Measurements from ENCODE around the gene COL16A1. TPM values are rescaled to one million over a fixed set of nuclear protein-coding genes. Genes with fewer than 3 reads are reported as not detected.

Gene COL16A1
- total RNA-seq (100 to 1,000 TPM in 2 of 4 donors, 10 to 100 TPM in 2; 43.1 to 271 (median 98.8) TPM), polyA plus RNA-seq (10 to 100 TPM in 1 of 3 donors, 1 to 10 TPM in 2; 4.6 to 23.4 (median 4.8) TPM)

DNA sequence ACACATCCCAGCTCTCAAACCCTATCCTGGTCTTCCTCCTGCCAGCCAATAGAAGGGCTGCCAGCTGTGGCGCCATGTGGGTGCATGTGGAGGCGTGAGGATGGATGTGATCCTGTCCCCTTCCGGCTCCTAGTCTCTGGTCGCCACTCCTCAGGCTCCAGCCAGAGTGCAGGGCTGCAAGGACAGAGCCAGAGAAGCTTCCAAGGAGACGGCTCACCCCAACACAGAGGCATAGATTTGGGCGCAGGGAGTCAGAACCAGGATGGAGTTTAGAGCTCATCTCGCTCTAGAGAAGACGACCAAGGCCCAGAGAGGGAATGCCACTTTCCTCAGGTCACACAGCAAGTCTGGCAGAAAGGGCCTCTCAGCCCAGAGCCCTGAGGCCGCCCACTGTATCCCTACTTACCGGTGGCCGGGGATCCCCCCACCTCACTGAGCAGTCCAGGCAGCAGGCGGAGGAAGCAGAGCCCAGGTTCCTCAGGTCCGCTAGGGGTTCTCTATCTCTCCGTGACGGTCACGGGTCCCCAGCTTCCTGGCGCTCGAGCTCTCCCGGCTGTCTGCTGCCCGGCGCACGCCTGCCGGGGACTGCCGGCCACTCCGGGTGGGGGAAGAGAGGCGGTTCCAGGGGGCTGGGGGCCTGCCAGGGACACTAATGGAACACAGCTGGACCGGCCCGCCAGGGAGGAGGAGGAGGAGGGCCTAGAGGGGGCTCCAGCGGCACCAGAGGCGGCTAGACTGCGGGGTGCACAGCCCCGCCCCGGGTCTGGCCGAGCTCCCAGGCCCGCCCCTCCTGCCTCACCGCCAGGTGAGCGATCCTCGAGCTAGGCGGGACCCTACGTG lies at the start of gene COL16A1:
Gene COL16A1 (minus strand): TSS at position 587 of the 840 bp plus-strand sequence. CDS start 1,824 bp downstream, outside the sequence.
- Histone ChIP-seq H3K4me3 (peak within 1 kb of the TSS; percentile 28 to 59 (median 50)), H3K27me3 (no peaks in the 10 kb centered on the region), H3K4me1 (peaks cover 0 to 71% (median 67%) of the 10 kb centered on the region in 4 donors), H3K9me3 (no peaks in the 10 kb centered on the region), H3K36me3 (peaks cover 0 to 12% (median 0%) of the 10 kb centered on the region in 4 donors), H3K27ac (peak within 1 kb of the TSS; percentile 82 to 92 (median 90))
- peak; percentile 96 for DNase-seq
- 19 to 21% methylated on average over 40 of the region's 40 CpGs for WGBS, 2 donors
- intact Hi-C loops (cut with DNase I), result loop anchor here (1.0 to 5.0 kb wide), 2 partner anchors 37 to 121 kb away; no protein-coding TSS in a partner anchor
- TF ChIP-seq POLR2A (IDR thresholded peaks at IDR 0.05) (peak; percentile 71 to 73), EP300 (IDR thresholded peaks at IDR 0.05) (no peak), POLR2AphosphoS5 (IDR thresholded peaks at IDR 0.05) (peak; percentile 75 to 93 (median 92))
- TF ChIP-seq, protein P1, sequence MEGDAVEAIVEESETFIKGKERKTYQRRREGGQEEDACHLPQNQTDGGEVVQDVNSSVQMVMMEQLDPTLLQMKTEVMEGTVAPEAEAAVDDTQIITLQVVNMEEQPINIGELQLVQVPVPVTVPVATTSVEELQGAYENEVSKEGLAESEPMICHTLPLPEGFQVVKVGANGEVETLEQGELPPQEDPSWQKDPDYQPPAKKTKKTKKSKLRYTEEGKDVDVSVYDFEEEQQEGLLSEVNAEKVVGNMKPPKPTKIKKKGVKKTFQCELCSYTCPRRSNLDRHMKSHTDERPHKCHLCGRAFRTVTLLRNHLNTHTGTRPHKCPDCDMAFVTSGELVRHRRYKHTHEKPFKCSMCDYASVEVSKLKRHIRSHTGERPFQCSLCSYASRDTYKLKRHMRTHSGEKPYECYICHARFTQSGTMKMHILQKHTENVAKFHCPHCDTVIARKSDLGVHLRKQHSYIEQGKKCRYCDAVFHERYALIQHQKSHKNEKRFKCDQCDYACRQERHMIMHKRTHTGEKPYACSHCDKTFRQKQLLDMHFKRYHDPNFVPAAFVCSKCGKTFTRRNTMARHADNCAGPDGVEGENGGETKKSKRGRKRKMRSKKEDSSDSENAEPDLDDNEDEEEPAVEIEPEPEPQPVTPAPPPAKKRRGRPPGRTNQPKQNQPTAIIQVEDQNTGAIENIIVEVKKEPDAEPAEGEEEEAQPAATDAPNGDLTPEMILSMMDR (IDR thresholded peaks at IDR 0.05), result no peak

DNA sequence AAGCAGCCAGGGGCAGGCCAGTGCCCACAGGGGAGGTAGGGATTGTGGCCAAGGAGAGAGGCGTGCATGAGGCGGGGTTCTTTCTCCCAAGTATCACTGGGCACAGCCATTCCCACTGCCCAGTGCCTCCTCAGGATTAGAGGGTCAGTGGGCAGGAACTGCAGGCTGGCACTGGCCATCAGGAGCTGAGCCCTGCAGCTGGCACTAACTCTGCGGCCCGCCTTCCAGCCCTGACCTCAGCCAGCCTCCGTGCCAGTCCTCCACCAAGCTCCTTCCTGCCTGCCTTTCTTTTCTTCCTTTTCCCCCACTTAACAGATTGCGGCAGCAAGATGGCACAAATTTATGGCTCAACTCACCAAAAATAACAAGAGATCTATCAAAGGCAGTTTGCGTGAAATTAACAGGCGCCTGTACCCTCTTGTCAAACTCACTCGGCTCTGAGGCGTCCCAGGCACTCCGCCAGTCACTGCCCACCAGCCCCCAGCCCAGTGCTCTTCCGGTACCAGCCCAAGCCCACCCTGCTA lies 49.2 kb upstream of the COL16A1 start:
- H3K36me3 ChIP-seq, result no peaks in the 10 kb centered on the region
- H3K4me1 ChIP-seq, result peaks cover 0 to 5% (median 0%) of the 10 kb centered on the region in 4 donors
- intact Hi-C loops (cut with DNase I), result no loop called here
- H3K4me3 ChIP-seq, result no peak overlapping the region
- no peak overlapping the region for H3K27ac ChIP-seq
- TF ChIP-seq, protein P1 (IDR thresholded peaks at IDR 0.05), result no peak
- TF ChIP-seq POLR2AphosphoS5 (IDR thresholded peaks at IDR 0.05) (no peak), EP300 (IDR thresholded peaks at IDR 0.05) (no peak), POLR2A (IDR thresholded peaks at IDR 0.05) (no peak)
- no peaks in the 10 kb centered on the region for H3K27me3 ChIP-seq
- DNase-seq, result no peak
- no peaks in the 10 kb centered on the region for H3K9me3 ChIP-seq
- 71 to 84% methylated on average over 12 of the region's 12 CpGs for WGBS, 2 donors

DNA sequence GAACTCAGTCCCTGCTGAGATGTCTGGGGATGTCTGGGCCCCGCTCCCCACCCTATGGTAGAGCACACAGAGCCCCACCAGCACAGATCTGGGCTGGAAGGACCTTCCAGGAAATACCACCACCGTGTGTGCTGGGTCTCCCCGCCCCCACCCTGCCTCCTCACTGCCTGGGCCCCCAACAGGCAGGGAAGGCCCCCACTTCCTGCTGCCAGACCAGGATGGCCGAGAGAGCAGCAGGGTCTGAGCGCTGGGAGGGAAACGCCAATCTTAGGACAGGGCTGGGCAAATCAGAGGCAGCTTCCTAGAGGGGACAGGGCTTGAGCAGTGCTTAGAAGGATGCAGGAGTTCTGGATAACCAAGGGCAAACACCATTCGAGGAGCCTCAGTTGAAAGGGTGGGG lies 48.4 kb upstream of the COL16A1 start:
- no peak for DNase-seq
- no peak overlapping the region for H3K4me3 ChIP-seq
- intact Hi-C loops (cut with DNase I), result no loop called here
- no peaks in the 10 kb centered on the region for H3K9me3 ChIP-seq
- no peaks in the 10 kb centered on the region for H3K27me3 ChIP-seq
- H3K4me1 ChIP-seq, result peaks cover 0 to 5% (median 0%) of the 10 kb centered on the region in 4 donors
- H3K27ac ChIP-seq, result no peak overlapping the region
- 51 to 73% methylated on average over 7 of the region's 7 CpGs for WGBS, 2 donors
- TF ChIP-seq POLR2A (IDR thresholded peaks at IDR 0.05) (no peak), EP300 (IDR thresholded peaks at IDR 0.05) (no peak), POLR2AphosphoS5 (IDR thresholded peaks at IDR 0.05) (no peak)
- TF ChIP-seq, protein P1 (IDR thresholded peaks at IDR 0.05), result no peak
- no peaks in the 10 kb centered on the region for H3K36me3 ChIP-seq

DNA sequence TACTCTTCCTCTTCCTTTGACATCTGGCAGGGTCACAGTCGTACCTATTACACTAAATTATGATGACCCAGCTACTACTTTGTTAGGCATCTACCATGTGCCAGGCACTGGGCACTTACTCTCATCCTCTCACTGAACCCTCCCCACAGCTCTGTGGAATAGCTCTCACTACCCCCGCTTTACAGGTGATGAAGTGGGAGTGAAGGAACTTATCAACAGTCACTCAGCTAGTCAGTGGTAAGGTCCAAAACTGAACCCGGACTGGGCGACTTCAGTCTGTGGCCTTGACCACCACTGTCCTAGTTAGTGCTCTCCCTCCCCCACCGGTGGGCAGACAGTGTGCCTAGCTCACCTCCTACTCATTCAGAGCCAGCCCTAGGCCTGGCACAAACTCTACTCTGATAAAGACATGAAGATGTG lies 48.0 kb upstream of the COL16A1 start:
- no peak overlapping the region for H3K27ac ChIP-seq
- 73 to 78% methylated on average over 5 of the region's 5 CpGs for WGBS, 2 donors

More for the DNA sequence above, 48.0 kb upstream of the COL16A1 start:
- Histone ChIP-seq H3K27me3 (no peaks in the 10 kb centered on the region), H3K4me1 (peaks cover 0 to 5% (median 0%) of the 10 kb centered on the region in 4 donors), H3K9me3 (no peaks in the 10 kb centered on the region), H3K36me3 (no peaks in the 10 kb centered on the region), H3K4me3 (no peak overlapping the region)
- no peak for DNase-seq
- no peak for TF ChIP-seq EP300 (IDR thresholded peaks at IDR 0.05)
- TF ChIP-seq, protein P1 (IDR thresholded peaks at IDR 0.05), result no peak
- no peak for TF ChIP-seq POLR2A (IDR thresholded peaks at IDR 0.05)
- no peak for TF ChIP-seq POLR2AphosphoS5 (IDR thresholded peaks at IDR 0.05)
- intact Hi-C loops (cut with DNase I), result no loop called here

Measured in sigmoid colon (tissue), 7 donors.